DMS114 treated with DMSO at 0.1 percent for 48 hours (cell line): ENCODE data around the gene ARHGAP5.

Experiments used
- DNase-seq: peaks from one replicate; lab custom pipeline; 2025; ENCODE audit not compliant: unreplicated experiment; lab: John Stamatoyannopoulos, UW

The ARHGAP5 gene

GRCh38 chr14:32169191-32169590 is 92.1 kb downstream of the ARHGAP5 start:
- no peak for DNase-seq

DNA sequence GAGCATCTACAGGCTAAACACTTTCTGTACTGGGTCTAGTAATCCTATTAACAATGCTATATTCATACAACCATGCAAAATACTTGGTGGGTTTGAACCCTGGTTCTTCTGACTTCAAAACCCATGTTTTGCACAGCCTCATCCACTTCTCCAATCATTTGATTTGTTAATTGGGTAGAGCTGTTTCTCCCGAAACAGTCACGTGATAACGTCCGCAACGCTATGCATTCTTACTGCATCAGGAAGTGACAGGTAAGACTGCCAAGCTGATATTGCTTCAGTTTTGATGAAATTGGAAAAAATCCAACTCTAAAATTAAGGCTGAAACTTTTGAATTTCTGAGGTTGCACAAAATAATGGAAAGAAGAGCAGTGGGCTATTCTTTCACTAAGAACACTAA is 94.4 kb downstream of the ARHGAP5 start:
- DNase-seq, result no peak

DNA sequence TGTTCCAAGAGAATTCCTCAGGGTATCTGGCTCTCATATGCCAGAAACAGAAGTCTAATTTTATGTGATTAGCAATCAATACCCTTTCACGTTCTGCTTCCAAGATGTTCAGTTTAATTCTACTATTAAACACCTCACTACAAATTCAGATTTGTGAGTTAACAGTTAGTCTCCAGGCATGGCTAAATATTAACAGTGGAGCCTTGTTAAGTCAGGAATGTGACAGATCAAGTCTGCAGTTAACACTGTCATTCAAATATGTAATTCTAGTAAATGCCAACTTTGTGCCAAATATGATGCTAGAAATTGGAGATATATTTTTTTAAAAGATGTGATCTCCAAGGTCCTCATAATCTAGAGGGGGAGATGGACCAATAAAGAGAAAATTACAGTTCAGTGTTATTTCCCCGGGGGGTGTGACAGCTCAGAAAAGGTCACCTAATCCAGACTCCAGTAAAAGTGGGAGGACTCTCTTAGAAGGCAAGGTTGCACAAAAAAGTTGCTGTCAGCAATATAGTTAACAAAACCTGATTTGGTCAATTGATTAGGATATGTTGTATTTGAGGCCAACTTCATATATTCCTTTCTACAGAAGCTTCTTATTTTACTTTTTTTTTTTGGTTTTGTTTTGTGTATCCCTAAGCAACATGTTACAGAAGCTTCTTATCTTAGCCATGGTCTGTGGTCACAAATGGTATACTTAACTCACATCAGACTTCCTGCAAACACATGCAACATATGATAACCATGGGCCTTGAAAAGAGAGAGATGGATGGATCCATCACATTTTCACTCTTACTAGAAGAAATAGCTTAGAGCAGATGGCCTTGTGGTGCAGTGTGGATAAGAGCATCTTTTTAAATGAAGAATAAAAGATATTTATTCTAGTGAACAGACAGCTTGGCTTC is 106.3 kb downstream of the ARHGAP5 start:
- no peak for DNase-seq

- DNase-seq, result no peak
Observed at GRCh38 chr14:32185097-32185496, 108.0 kb downstream of the ARHGAP5 start.

DNA sequence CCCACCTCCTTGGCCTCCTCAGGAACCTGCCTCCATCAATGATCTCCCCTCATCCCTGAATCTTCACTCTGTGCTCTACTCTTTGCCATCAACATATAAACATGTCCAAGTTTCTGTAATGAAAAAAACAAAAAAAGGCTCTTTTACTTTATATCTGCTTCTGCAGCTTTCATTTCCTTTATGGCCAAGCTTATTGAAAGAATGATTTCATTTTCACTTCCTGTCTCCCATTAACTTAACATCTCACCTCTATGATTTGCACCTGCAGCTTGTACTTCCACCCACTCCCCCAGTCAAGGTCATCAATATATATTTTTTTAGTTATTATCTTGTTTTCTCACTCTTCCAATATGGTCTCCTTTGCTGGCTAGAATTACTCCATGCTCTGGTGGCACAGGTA is 109.1 kb downstream of the ARHGAP5 start:
- DNase-seq, result no peak

DNA sequence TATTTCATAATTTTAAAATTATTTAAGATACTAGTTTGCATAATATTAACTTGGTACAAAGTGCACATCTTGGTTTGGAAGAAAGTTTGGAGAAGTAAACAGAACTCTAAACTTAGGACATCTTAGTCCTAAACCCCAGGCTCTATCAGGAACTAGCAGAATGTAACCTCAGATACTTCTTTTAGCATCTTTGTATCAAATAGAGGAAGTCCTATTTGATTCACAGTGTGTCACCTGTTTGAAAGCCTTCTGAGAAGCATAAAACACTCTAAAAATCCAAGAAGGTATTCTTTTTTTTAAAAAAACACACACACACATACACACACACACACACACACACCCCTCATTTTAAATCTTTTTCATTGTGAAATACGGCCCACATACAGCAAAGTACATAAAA is 112.7 kb downstream of the ARHGAP5 start:
- no peak for DNase-seq

DNA sequence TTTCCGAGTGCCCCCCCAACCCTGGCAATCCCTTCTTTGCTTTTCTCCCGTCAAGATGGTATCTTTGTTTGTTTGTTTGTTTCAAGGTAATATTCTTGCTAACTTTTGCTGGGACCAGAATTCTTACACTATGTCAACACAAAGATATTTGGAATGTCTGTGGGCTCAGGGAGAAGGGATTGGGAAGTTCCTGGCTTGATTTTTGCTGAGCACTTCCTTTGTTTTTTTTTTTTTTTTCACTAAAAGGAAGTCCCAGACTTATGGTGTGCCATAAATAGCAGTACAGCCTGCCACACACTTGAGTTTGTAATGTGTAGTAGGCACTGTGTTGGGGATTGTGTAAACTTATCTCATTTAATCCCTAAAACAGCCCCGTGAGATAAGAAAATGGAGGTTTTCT is 113.6 kb downstream of the ARHGAP5 start:
- no peak for DNase-seq

DNA sequence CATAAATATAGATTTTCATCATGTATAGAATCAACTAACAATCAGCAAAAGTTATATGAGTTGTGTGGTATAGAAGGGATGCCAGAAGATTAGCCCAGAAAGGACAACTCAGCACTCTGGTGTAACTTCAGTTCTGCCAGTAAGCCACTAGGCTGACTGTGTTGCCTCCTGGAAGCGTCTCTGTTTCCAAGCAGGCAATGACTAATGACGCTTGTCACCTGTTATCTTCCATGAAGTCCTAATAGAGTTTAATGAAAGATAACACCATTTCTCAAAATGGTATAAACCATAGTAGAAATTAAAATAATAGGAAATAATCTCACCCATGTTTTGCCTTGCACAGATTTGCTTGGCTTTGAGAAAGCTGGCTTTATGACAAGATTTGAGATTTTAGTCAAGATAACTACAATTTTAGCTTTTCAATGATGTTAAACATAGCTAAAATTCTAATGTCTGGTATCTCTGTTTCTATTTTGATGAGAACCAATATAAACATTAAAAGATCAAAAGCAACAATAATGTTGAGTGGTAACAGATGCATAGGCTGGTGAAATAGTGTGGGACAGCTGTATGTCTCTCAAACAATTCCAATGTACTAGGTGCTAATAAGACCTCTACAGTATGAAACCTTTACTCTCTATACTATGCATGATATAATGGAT is 115.7 kb downstream of the ARHGAP5 start:
- DNase-seq, result no peak

DNA sequence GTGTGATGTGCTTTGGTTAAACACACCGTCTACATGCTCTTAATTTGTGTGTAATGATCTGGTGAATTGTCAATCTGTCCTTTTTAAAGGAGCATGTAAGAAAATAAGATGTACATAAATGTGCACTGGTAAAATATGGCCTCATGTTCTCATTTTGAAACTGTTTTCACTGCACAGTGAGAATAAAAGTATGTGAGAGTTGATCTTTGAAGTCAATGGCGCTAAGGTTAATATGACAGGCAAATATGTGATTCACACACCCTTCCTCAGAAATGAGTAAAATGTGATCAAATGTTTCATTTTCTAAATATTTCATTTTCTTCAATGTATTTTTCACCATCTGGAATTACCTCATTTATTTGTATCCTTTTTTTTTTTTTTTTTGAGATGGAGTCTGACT is 116.4 kb downstream of the ARHGAP5 start:
- no peak for DNase-seq

GRCh38 chr14:32195636-32196035 is 118.5 kb downstream of the ARHGAP5 start:
- no peak for DNase-seq

GRCh38 chr14:32197919-32198318 is 120.8 kb downstream of the ARHGAP5 start:
- DNase-seq, result no peak

DNA sequence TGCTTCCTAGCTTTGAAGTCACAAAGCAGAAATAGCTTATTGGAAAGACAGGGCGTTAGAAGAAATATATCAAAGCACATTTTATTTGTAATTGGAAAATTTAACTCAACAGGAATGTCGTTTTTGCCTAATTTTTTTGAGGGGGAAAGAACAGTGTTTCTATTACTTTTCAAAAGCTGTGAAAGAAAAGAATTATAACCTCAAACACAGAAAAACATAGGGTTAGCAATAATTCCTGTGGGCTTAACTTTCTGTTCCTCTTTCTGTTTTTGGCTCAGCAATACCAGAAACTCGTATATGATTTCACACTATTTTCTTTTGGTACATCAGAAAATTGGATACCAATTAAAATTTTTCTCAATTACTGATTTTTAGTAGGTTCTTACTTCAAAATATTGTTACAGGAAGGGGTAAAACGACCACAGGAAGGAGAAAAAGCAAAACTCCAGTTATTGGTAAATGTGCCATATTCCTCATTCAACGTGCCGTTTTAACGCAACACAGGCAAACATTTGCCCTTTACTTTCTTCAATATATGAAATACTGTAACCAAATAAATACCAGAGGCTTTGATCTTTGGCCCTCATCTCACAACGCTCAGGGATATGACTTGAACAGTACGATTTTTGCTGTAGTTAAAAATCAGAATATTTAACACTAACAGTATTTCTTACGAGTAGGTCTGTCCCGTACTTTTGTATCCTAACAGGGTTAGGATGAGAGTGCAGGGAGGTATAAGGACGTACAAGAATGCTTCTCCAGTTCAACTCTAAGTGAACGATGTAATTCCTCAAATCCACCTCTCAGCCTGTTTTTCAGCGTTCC is 123.5 kb downstream of the ARHGAP5 start:
- DNase-seq, result no peak

DNA sequence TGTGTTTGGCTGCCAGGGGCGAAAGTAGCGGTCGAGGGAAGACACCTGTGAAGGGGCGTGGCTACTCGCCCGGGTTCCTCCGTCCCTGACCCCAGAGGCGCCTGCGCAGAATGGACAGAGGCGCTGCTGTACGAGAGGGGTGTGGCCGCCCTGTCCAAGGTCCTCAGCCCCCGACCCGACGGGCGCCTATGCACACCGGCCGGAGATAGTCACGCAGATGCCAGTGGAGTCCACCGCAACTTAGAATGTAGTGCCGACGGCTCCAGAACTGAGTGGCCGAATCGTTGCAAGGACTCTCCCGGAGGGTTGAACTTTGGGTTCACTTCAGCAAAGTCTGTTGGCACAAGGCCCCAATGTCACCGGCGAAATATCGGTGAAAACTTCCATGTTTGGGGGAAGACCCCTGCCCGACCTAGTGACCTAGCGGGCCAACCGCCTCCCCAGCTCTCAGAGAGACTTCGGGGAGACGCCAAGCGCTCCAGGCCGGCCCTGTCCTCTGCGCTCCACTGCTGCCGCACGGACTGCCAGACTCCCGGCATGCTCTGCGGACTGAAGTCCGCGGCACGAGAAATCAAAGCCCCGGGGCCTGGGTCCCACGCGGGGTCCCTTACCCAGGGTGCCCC is 124.2 kb downstream of the ARHGAP5 start:
- DNase-seq, result peak; percentile 33

- DNase-seq, result peak; percentile 58
Observed at GRCh38 chr14:32201816-32202490, 124.8 kb downstream of the ARHGAP5 start, which contains the start of gene RNU6-7. Gene RNU6-7, plus strand, starts transcription at chr14:32202045.

- DNase-seq, result peak; percentile 58
Observed at GRCh38 chr14:32202491-32202997, 125.4 kb downstream of the ARHGAP5 start.

GRCh38 chr14:32202998-32203882 is 126.1 kb downstream of the ARHGAP5 start, which contains the start of gene RNU6-8:
Gene RNU6-8, minus strand, starts transcription at chr14:32203269.
- DNase-seq, result peak; percentile 56

- DNase-seq, result no peak
Observed at GRCh38 chr14:32203928-32204357, 126.8 kb downstream of the ARHGAP5 start.

DNA sequence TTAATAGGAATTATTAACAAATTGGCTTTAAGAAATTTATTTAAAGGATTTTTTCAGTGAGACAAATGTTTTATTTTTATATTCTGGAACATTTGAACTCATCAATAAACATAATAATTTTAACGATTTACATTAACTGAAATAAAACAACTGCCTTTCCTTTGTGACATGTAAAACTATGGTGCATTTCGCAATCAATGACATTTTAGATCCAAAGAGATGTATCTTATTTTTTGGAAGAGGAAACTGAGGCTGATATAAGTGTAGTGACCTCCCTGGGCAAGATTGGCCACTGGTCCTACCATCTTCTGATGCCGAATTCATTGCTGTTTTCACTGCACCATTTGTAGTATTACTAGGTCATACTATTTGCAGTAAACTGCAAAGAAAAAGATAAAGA is 128.4 kb downstream of the ARHGAP5 start:
- no peak for DNase-seq

DNA sequence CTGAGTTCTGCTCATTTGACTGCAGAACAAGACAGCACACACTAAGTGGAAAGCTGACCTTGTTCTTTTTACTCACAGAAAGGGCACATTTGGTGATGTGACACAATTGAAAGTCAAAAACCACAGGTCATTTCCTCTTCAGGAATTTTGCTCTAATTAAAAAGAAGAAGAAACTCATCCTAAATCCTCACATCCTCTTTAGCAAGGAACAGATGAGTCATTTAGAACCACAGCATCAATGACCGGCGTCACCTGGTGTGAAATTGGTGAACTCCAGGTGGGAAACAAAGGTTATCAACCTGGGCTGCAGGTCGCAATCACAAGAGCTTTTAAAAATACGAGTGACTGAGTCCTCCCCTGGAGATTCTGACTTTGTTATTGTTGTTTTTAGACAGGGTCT is 128.9 kb downstream of the ARHGAP5 start:
- no peak for DNase-seq
